GM23338 (cell line): ENCODE results near the gene MUC22.

Experiments
- EZH2phosphoT487 ChIP-seq: fragments of 200-600 bp; sonication (generic); IDR thresholded peaks from one replicate; pipeline ENCODE4 v1.8.1; 2018; ENCODE audit warnings: antibody characterized with exemption; ENCODE audit not compliant: unreplicated experiment
- POLR2AphosphoS5 ChIP-seq: IDR thresholded peaks from 2 replicates; pipeline ENCODE4 v1.6.1; 2016; ENCODE audit warnings: antibody characterized with exemption, low read depth
- TF ChIP-seq, protein P1 (sequence below), 2 experiments: fragments of 200-600 bp in 1 of 2; sonication (generic) in 1 of 2; conservative IDR thresholded peaks; 2 replicates each; pipeline versions ENCODE4 v1.5.1 to v1.6.1; 2016 to 2017; ENCODE audit warnings: antibody characterized with exemption in 2 of 2, low read depth in 2 of 2, mild to moderate bottlenecking in 2 of 2, moderate library complexity in 1 of 2

DNA sequence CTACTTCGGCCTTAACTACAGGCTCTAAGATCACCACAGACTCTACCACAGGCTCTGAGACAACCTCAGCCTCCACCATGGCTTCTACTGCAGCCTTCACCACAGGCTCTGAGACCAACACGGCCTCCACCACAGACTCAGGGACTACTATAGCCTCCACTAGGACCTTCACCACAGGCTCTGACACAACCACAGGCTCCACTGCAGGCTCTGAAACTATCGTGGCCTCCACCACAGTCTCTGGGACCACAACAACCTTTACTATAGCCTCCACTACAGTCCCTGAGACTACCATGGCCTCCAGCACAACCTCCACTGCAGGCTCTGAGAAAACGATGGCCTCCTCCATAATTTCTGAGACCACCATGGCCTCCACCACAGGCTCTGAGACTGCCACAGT, 15.3 kb downstream of the MUC22 start:
- TF ChIP-seq, protein P1, sequence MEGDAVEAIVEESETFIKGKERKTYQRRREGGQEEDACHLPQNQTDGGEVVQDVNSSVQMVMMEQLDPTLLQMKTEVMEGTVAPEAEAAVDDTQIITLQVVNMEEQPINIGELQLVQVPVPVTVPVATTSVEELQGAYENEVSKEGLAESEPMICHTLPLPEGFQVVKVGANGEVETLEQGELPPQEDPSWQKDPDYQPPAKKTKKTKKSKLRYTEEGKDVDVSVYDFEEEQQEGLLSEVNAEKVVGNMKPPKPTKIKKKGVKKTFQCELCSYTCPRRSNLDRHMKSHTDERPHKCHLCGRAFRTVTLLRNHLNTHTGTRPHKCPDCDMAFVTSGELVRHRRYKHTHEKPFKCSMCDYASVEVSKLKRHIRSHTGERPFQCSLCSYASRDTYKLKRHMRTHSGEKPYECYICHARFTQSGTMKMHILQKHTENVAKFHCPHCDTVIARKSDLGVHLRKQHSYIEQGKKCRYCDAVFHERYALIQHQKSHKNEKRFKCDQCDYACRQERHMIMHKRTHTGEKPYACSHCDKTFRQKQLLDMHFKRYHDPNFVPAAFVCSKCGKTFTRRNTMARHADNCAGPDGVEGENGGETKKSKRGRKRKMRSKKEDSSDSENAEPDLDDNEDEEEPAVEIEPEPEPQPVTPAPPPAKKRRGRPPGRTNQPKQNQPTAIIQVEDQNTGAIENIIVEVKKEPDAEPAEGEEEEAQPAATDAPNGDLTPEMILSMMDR (conservative IDR thresholded peaks at IDR 0.05; ENCODE audit: low read depth in 2 of 2): no peak
- TF ChIP-seq POLR2AphosphoS5: no peak
- no peak for TF ChIP-seq EZH2phosphoT487
